WTC11 (cell line): ENCODE results near the gene RTBDN. TPM values are rescaled to one million over a fixed set of nuclear protein-coding genes. Genes with fewer than 3 reads are reported as not detected.

Experiments
- ATAC-seq: fragments of 200-7000 bp; cut with Tn5 transposase; 2 replicates; pipeline ENCODE4 v1.10.0; 2021; ENCODE audit warnings: mild to moderate bottlenecking, moderate library complexity
- CTCF ChIA-PET: fragments of 300-600 bp; sonication (Branson Sonifier 250); formaldehyde crosslinking; loops from one replicate; lab custom pipeline; 2021; ENCODE audit warnings: antibody characterized with exemption; lab: Charles Lee
- POLR2A ChIA-PET: fragments of 350-600 bp; sonication (Branson Sonifier 250); formaldehyde crosslinking; loops from one replicate; lab custom pipeline; 2021; ENCODE audit warnings: antibody characterized with exemption; lab: Charles Lee
- DNase-seq: peaks from one replicate; pipeline ENCODE4 v3.0.0; 2021; ENCODE audit warnings: low spot score
- H3K27ac Mint-ChIP-seq: 2 replicates; pipeline ENCODE4 v1.8.0; 2021; ENCODE audit warnings: mixed read lengths
- H3K27me3 Mint-ChIP-seq: 2 replicates; pipeline ENCODE4 v1.8.0; 2021; ENCODE audit warnings: low read depth, mild to moderate bottlenecking, moderate library complexity, mixed read lengths
- H3K36me3 Mint-ChIP-seq: 2 replicates; pipeline ENCODE4 v1.8.0; 2021; ENCODE audit warnings: mixed read lengths
- H3K4me1 Mint-ChIP-seq: 2 replicates; pipeline ENCODE4 v1.8.0; 2022; ENCODE audit warnings: mixed read lengths
- H3K4me3 Mint-ChIP-seq: 2 replicates; pipeline ENCODE4 v1.8.0; 2021; ENCODE audit warnings: mild to moderate bottlenecking, moderate library complexity, mixed read lengths
- H3K9me3 Mint-ChIP-seq: 2 replicates; pipeline ENCODE4 v1.8.0; 2021; ENCODE audit warnings: mixed read lengths
- ATF1 ChIP-seq: sonication (generic); formaldehyde crosslinking; IDR thresholded peaks from 2 replicates; pipeline ENCODE4 v1.8.1; 2023; ENCODE audit warnings: mild to moderate bottlenecking, moderate library complexity, missing genetic modification reagents
- CBFB ChIP-seq: sonication (generic); formaldehyde crosslinking; IDR thresholded peaks from 2 replicates; pipeline ENCODE4 v1.8.1; 2022; ENCODE audit warnings: mild to moderate bottlenecking, low read depth, missing genetic modification reagents
- GABPB1 ChIP-seq: sonication (generic); formaldehyde crosslinking; IDR thresholded peaks from 2 replicates; pipeline ENCODE4 v1.8.1; 2023; ENCODE audit warnings: mild to moderate bottlenecking, missing genetic modification reagents
- JUN ChIP-seq: sonication (generic); formaldehyde crosslinking; IDR thresholded peaks from 2 replicates; pipeline ENCODE4 v1.8.0; 2023; ENCODE audit warnings: mild to moderate bottlenecking, missing genetic modification reagents
- MXD4 ChIP-seq: fragments of 250-450 bp; sonication (Bioruptor Pico); IDR thresholded peaks from 2 replicates; pipeline ENCODE4 v1.8.0; 2021; ENCODE audit warnings: mild to moderate bottlenecking, moderate library complexity, borderline replicate concordance
- ZBTB21 ChIP-seq: sonication (generic); formaldehyde crosslinking; IDR thresholded peaks from 2 replicates; pipeline ENCODE4 v1.8.1; 2023; ENCODE audit warnings: mild to moderate bottlenecking, missing genetic modification reagents, borderline replicate concordance
- ZNF121 ChIP-seq: sonication (generic); formaldehyde crosslinking; IDR thresholded peaks from 2 replicates; pipeline ENCODE4 v1.8.0; 2023; ENCODE audit warnings: missing genetic modification reagents
- ZNF317 ChIP-seq: sonication (generic); formaldehyde crosslinking; IDR thresholded peaks from 2 replicates; pipeline ENCODE4 v1.8.1; 2023; ENCODE audit warnings: low read depth, mild to moderate bottlenecking, moderate library complexity, missing genetic modification reagents, borderline replicate concordance
- ZNF423 ChIP-seq: fragments of 250-450 bp; sonication (Bioruptor Pico); IDR thresholded peaks from 2 replicates; pipeline ENCODE4 v2.1.2; 2022; ENCODE audit warnings: mild to moderate bottlenecking, moderate library complexity
- total RNA-seq: library from RNA; stranded (reverse); gene quantifications from 3 replicates; pipeline ENCODE4 v1.2.3, GENCODE V29; 2021
- TF ChIP-seq, protein P1 (sequence below): fragments of 250-450 bp; sonication (Bioruptor Pico); conservative IDR thresholded peaks from 2 replicates; pipeline ENCODE4 v1.9.0; 2021; ENCODE audit warnings: mild to moderate bottlenecking
- TF ChIP-seq, protein P2 (sequence below): sonication (generic); formaldehyde crosslinking; IDR thresholded peaks from 2 replicates; pipeline ENCODE4 v1.8.1; 2022; ENCODE audit warnings: mild to moderate bottlenecking, missing genetic modification reagents, moderate library complexity, borderline replicate concordance
- TF ChIP-seq, protein P3 (sequence below): sonication (generic); formaldehyde crosslinking; IDR thresholded peaks from 2 replicates; pipeline ENCODE4 v1.8.0; 2023; ENCODE audit warnings: mild to moderate bottlenecking, missing genetic modification reagents

RTBDN gene
- total RNA-seq, 1 experiment from 2014 or later: 2.4 TPM

DNA sequence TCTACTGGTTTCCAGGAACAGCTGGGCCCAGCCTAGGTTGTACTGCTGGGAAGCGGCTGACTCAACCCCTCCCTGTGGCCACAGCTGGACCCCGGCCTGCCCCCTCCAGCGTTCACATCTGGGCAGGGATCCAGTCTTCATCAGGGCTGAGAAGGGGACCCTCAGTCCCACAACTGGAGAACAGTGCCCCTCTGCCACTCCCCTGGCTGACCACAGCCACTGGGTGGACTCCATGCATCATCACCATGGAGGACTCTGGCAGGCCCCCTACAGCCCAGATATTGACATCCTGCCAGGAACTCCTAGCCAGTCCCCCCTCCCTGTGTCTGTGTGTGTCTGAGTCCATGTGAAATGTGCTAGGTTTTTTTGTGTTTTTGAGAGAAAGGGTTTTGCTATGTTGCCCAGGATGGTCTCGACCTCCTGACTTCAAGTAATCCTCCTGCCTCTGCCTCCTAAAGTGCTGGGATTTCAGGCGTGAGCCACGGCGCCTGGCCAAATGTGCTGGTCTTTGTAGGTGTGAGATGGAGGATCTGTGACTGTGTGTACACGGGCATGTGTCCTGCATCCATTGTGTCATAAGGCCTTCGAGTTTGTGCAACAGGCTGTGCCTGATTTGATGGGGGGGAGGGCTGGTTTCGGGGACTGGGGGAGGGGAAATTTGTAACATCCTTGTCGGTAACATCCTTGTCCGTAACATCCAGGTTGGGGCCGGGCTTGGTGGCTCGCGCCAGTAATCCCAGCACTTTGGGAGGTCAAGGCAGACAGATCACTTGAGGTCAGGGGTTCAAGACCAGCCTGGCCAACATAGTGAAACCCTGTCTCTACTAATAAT is 55.0 kb downstream of the RTBDN start:
- no peak for ATAC-seq
- POLR2A ChIA-PET: interaction anchor here (2.5 to 3.0 kb wide), 2 partner anchors 13 to 17 kb away, joined by 12 to 29 read pairs; partner anchors contain the start of gene JUNB
- H3K9me3 Mint-ChIP-seq: no peaks in the 10 kb centered on the region
- no peaks in the 10 kb centered on the region; the same call in 1 of the 2 replicates for H3K27me3 Mint-ChIP-seq
- H3K4me3 Mint-ChIP-seq: peak overlapping the region; percentile 79
- H3K36me3 Mint-ChIP-seq: peaks cover 2% of the 10 kb centered on the region; the same call in 1 of the 2 replicates
- no peak for DNase-seq
- H3K27ac Mint-ChIP-seq: peak overlapping the region; percentile 58
- peaks cover 23% of the 10 kb centered on the region for H3K4me1 Mint-ChIP-seq
- CTCF ChIA-PET: interaction anchor here (1.4 to 7.7 kb wide), 15 partner anchors 9 to 112 kb away, joined by 4 to 136 read pairs (median 15); partner anchors contain the start of genes GCDH, JUNB and RNASEH2A
- TF ChIP-seq ZBTB21 (CRISPR knock-in tag): no peak
- peak; percentile 18; the same call in 1 of the 2 replicates for TF ChIP-seq GABPB1 (CRISPR knock-in tag)
- TF ChIP-seq ZNF423 (CRISPR knock-in tag): 0 out of 2 replicates have a peak, but pooled peaks have one; percentile 5
- TF ChIP-seq MXD4 (CRISPR knock-in tag): no peak
- TF ChIP-seq ZNF121 (CRISPR knock-in tag): 0 out of 2 replicates have a peak, but pooled peaks have one; percentile 56
- TF ChIP-seq, protein P1, sequence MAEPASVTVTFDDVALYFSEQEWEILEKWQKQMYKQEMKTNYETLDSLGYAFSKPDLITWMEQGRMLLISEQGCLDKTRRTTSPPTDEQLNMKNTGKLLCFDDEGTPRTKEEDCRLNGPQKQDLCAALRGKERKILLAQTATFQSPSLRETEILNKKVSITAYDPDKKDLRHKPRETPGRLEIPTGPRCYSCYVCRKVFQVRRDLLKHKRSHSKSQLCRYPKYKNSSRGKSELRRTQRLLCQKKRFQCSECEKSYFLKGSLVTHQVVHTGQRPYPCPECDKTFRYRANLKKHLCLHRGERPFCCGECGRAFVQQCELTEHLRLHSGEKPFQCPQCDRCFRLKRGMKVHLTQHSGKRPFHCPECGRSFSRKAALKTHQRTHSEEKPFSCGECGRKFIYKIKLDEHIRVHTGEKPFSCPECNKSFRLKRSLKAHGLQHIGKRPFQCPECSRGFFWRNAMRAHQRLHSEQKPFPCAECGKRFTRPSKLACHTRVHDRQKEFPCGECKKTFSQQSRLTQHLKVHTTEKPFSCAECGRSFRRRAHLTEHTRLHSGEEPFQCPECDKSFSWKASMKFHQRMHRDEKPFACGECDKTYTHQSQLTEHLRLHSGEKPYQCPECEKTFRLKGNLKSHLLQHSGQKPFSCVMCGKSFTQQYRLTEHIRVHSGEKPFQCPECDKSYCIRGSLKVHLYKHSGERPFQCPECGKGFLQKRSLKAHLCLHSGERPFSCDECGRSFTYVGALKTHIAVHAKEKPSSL: no peak
- TF ChIP-seq JUN (CRISPR knock-in tag): no peak
- no peak for TF ChIP-seq ZNF317 (CRISPR knock-in tag)

DNA sequence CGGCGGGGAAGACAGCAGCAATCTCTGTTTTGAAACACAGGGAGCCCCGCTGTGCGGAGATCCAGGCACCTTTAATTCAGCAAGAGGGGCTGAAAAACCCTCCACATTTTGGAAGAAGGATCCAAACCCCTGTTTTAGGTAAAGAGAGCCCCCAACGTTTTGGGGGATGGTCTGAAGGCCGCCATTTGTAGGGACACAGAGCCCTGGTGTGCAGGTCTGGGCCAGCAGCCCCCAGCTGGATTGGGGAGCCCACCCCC is 55.5 kb downstream of the RTBDN start:
- peaks cover 4% of the 10 kb centered on the region for H3K36me3 Mint-ChIP-seq
- peak overlapping the region; percentile 88; the same call in 1 of the 2 replicates for H3K27ac Mint-ChIP-seq
- ChIA-PET CTCF (interaction anchor here (0.6 to 7.7 kb wide), 21 partner anchors 9 to 112 kb away, joined by 3 to 136 read pairs (median 9); partner anchors contain the start of genes GCDH, GET3, JUNB and RNASEH2A), POLR2A (interaction anchor here (1.0 to 3.0 kb wide), 6 partner anchors 9 to 56 kb away, joined by 3 to 29 read pairs (median 6); partner anchors contain the start of genes JUNB and RNASEH2A)
- peaks cover 25% of the 10 kb centered on the region for H3K4me1 Mint-ChIP-seq
- H3K27me3 Mint-ChIP-seq: no peaks in the 10 kb centered on the region; the same call in 1 of the 2 replicates
- no peak for DNase-seq
- H3K9me3 Mint-ChIP-seq: no peaks in the 10 kb centered on the region
- H3K4me3 Mint-ChIP-seq: peak overlapping the region; percentile 79
- TF ChIP-seq CBFB (no peak), ATF1 (CRISPR knock-in tag) (no peak)
- TF ChIP-seq, protein P2, sequence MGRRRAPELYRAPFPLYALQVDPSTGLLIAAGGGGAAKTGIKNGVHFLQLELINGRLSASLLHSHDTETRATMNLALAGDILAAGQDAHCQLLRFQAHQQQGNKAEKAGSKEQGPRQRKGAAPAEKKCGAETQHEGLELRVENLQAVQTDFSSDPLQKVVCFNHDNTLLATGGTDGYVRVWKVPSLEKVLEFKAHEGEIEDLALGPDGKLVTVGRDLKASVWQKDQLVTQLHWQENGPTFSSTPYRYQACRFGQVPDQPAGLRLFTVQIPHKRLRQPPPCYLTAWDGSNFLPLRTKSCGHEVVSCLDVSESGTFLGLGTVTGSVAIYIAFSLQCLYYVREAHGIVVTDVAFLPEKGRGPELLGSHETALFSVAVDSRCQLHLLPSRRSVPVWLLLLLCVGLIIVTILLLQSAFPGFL (CRISPR knock-in tag): no peak
- TF ChIP-seq, protein P3, sequence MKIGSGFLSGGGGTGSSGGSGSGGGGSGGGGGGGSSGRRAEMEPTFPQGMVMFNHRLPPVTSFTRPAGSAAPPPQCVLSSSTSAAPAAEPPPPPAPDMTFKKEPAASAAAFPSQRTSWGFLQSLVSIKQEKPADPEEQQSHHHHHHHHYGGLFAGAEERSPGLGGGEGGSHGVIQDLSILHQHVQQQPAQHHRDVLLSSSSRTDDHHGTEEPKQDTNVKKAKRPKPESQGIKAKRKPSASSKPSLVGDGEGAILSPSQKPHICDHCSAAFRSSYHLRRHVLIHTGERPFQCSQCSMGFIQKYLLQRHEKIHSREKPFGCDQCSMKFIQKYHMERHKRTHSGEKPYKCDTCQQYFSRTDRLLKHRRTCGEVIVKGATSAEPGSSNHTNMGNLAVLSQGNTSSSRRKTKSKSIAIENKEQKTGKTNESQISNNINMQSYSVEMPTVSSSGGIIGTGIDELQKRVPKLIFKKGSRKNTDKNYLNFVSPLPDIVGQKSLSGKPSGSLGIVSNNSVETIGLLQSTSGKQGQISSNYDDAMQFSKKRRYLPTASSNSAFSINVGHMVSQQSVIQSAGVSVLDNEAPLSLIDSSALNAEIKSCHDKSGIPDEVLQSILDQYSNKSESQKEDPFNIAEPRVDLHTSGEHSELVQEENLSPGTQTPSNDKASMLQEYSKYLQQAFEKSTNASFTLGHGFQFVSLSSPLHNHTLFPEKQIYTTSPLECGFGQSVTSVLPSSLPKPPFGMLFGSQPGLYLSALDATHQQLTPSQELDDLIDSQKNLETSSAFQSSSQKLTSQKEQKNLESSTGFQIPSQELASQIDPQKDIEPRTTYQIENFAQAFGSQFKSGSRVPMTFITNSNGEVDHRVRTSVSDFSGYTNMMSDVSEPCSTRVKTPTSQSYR (CRISPR knock-in tag): no peak
- no peak for ATAC-seq
